T-helper 17 cell (primary cell): ENCODE measurements around the gene TBC1D28. TPM values are rescaled to one million over a fixed set of nuclear protein-coding genes. Genes with fewer than 3 reads are reported as not detected.
"Not testable (repeated sequence)": the region's sequence is repeated elsewhere in the genome, so short reads cannot be mapped to it uniquely, and the experiment has no call there.

ENCODE experiments used
- ATAC-seq: fragments of 150-1000 bp; cut with Tn5 transposase; 2 replicates; pipeline ENCODE4 v1.10.0; 2021; ENCODE audit warnings: mild to moderate bottlenecking, moderate library complexity
- DNase-seq, 3 donors: peaks; one replicate each; pipeline versions ENCODE4 v3.0.0 to v3.0.0-alpha.2; 2020 to 2021
- H3K9me3 ChIP-seq: one replicate; pipeline ENCODE4 v1.7.0; 2013; ENCODE audit warnings: low read length, mild to moderate bottlenecking; ENCODE audit not compliant: control insufficient read depth, poor library complexity, severe bottlenecking
- H3K27ac Mint-ChIP-seq: one replicate; pipeline ENCODE4 v1.8.0; 2022; ENCODE audit warnings: mild to moderate bottlenecking, moderate library complexity, mixed read lengths
- H3K27me3 Mint-ChIP-seq: one replicate; pipeline ENCODE4 v1.8.0; 2022; ENCODE audit warnings: mixed read lengths
- H3K36me3 Mint-ChIP-seq: one replicate; pipeline ENCODE4 v1.8.0; 2022; ENCODE audit warnings: low read depth, mixed read lengths
- H3K4me1 Mint-ChIP-seq: one replicate; pipeline ENCODE4 v1.8.0; 2022; ENCODE audit warnings: mild to moderate bottlenecking, mixed read lengths
- H3K4me3 Mint-ChIP-seq: one replicate; pipeline ENCODE4 v1.8.0; 2022; ENCODE audit warnings: mild to moderate bottlenecking, moderate library complexity, mixed read lengths
- total RNA-seq, 4 donors: library from RNA in 2 of 4; stranded (reverse) in 2 of 4; gene quantifications; one replicate each; pipeline ENCODE4 v1.2.3 and lab custom pipeline; 2022 to 2026

Gene TBC1D28
- total RNA-seq, 2 donors from 2014 or later: not detected

- H3K4me3 Mint-ChIP-seq, DNase-seq, H3K9me3 ChIP-seq, H3K36me3 Mint-ChIP-seq, H3K4me1 Mint-ChIP-seq, H3K27ac Mint-ChIP-seq, ATAC-seq: not testable (repeated sequence)
- peaks cover 28% of the 10 kb centered on the region for H3K27me3 Mint-ChIP-seq
Measured at GRCh38 chr17:18636237-18636636, 8.0 kb downstream of the TBC1D28 start.

GRCh38 chr17:18635773-18636172 is 8.4 kb downstream of the TBC1D28 start:
- H3K36me3 Mint-ChIP-seq, H3K27ac Mint-ChIP-seq, ATAC-seq, H3K9me3 ChIP-seq, H3K4me3 Mint-ChIP-seq, H3K4me1 Mint-ChIP-seq, DNase-seq: not testable (repeated sequence)
- H3K27me3 Mint-ChIP-seq: peaks cover 28% of the 10 kb centered on the region

- H3K4me1 Mint-ChIP-seq, DNase-seq, H3K36me3 Mint-ChIP-seq, H3K4me3 Mint-ChIP-seq, ATAC-seq, H3K27ac Mint-ChIP-seq, H3K9me3 ChIP-seq: not testable (repeated sequence)
- H3K27me3 Mint-ChIP-seq: peaks cover 28% of the 10 kb centered on the region
Measured at GRCh38 chr17:18634550-18635263, 9.5 kb downstream of the TBC1D28 start.

- no peaks in the 10 kb centered on the region for H3K36me3 Mint-ChIP-seq
- DNase-seq: no peak
Measured at GRCh38 chr17:18626152-18626870, 17.9 kb downstream of the TBC1D28 start.

GRCh38 chr17:18625509-18626104 is 18.6 kb downstream of the TBC1D28 start:
- Mint-ChIP-seq H3K27ac (peak overlapping the region; percentile 94), H3K4me3 (peak overlapping the region; percentile 86), H3K4me1 (peaks cover 17% of the 10 kb centered on the region)
- DNase-seq (peak; percentile 85 to 93 (median 87)), ATAC-seq (peak; percentile 96)
- H3K36me3 Mint-ChIP-seq, H3K27me3 Mint-ChIP-seq, H3K9me3 ChIP-seq: not testable (repeated sequence)

More at GRCh38 chr17:18626152-18626870, 17.9 kb downstream of the TBC1D28 start:
- peak overlapping the region; percentile 94 for H3K27ac Mint-ChIP-seq
- ATAC-seq: no peak
- H3K4me1 Mint-ChIP-seq: peaks cover 17% of the 10 kb centered on the region
- H3K9me3 ChIP-seq: no peaks in the 10 kb centered on the region
- H3K27me3 Mint-ChIP-seq: peaks cover 6% of the 10 kb centered on the region
- H3K4me3 Mint-ChIP-seq: peak overlapping the region; percentile 86

- peaks cover 17% of the 10 kb centered on the region for H3K4me1 Mint-ChIP-seq
- not testable (repeated sequence) for H3K36me3 Mint-ChIP-seq, H3K9me3 ChIP-seq, DNase-seq, H3K27me3 Mint-ChIP-seq
- ATAC-seq: peak; percentile 28
- peak overlapping the region; percentile 86 for H3K4me3 Mint-ChIP-seq
- H3K27ac Mint-ChIP-seq: peak overlapping the region; percentile 94
Measured at GRCh38 chr17:18624862-18625501, 19.2 kb downstream of the TBC1D28 start.

- H3K9me3 ChIP-seq, H3K27ac Mint-ChIP-seq, H3K36me3 Mint-ChIP-seq, H3K4me3 Mint-ChIP-seq, H3K27me3 Mint-ChIP-seq, H3K4me1 Mint-ChIP-seq, ATAC-seq, DNase-seq: not testable (repeated sequence)
Measured at GRCh38 chr17:18617613-18618012, 26.6 kb downstream of the TBC1D28 start.

- ATAC-seq, H3K36me3 Mint-ChIP-seq, H3K4me3 Mint-ChIP-seq, DNase-seq, H3K27ac Mint-ChIP-seq, H3K9me3 ChIP-seq, H3K4me1 Mint-ChIP-seq: not testable (repeated sequence)
- H3K27me3 Mint-ChIP-seq: peaks cover 13% of the 10 kb centered on the region
Measured at GRCh38 chr17:18613016-18613415, 31.2 kb downstream of the TBC1D28 start.

GRCh38 chr17:18593138-18593537 is 51.1 kb downstream of the TBC1D28 start:
- H3K27ac Mint-ChIP-seq, ATAC-seq, H3K4me3 Mint-ChIP-seq, H3K27me3 Mint-ChIP-seq, H3K4me1 Mint-ChIP-seq, H3K9me3 ChIP-seq, DNase-seq, H3K36me3 Mint-ChIP-seq: not testable (repeated sequence)

Other genes with a start within 250 kb of the TBC1D28 start
- gene LGALS9C, start 167.6 kb downstream of the TBC1D28 start, total RNA-seq: not detected
- gene FOXO3B, start 37.9 kb upstream of the TBC1D28 start, total RNA-seq: 1 to 10 TPM; 4.5 to 4.6 TPM
- gene FBXW10, start 99.7 kb upstream of the TBC1D28 start, total RNA-seq: not detected
- gene TVP23B, start 136.8 kb upstream of the TBC1D28 start, total RNA-seq: 10 to 100 TPM; 17.2 to 28.6 TPM
- 10 to 100 TPM; 26.3 to 27.9 TPM for gene PRPSAP2, start 213.7 kb upstream of the TBC1D28 start, total RNA-seq